Measurements from ENCODE around the gene TMX4. TPM values are rescaled to one million over a fixed set of nuclear protein-coding genes. Genes with fewer than 3 reads are reported as not detected.

The TMX4 gene
- total RNA-seq, 2 donors from 2014 or later = 57.0 to 236 TPM

- intact Hi-C loops (cut with DNase I) = loop anchor here (10.0 kb wide), 1 partner anchor 204 kb away; the partner anchor contains the start of gene PLCB1
- H3K4me1 ChIP-seq (replicated peaks) = no peaks in the 10 kb centered on the region
- no peaks in the 10 kb centered on the region for H3K36me3 ChIP-seq
- no peak for TF ChIP-seq CTCF (IDR thresholded peaks at IDR 0.05)
- TF ChIP-seq POLR2A (IDR thresholded peaks at IDR 0.05) = no peak
- TF ChIP-seq POLR2AphosphoS5 (IDR thresholded peaks at IDR 0.05) = no peak
- no peak overlapping the region for H3K27ac ChIP-seq
- H3K27me3 ChIP-seq (replicated peaks; ENCODE audit: insufficient read depth) = no peaks in the 10 kb centered on the region
- H3K4me3 ChIP-seq = no peak overlapping the region
- no peak for DNase-seq (ENCODE audit: low spot score)
- no peaks in the 10 kb centered on the region for H3K9me3 ChIP-seq
These were observed 89.2 kb downstream of the TMX4 start for GRCh38 chr20:7930343-7930742.

Other genes with a start within 250 kb of the TMX4 start
- not detected for gene HAO1, start 79.3 kb downstream of the TMX4 start, total RNA-seq
- 10 to 100 TPM; 24.3 to 26.3 TPM for gene PLCB1, start 112.5 kb upstream of the TMX4 start, total RNA-seq

Measured in prostate gland (tissue), 2 donors.